K562 (cell line): ENCODE measurements around the gene ESAM.

Source experiments
- CHD2 ChIP-seq: IDR thresholded peaks from 2 replicates; pipeline ENCODE4 v1.6.1; 2011; ENCODE audit warnings: low read depth, low read length
- CSDE1 ChIP-seq, 2 experiments: fragments of 450-650 bp; IDR thresholded peaks; 2 replicates each; pipeline ENCODE4 v1.6.1; 2016; ENCODE audit warnings: mild to moderate bottlenecking in 1 of 2
- CTCF ChIP-seq, 3 experiments: IDR thresholded peaks in 2 of 3; conservative IDR thresholded peaks in 1 of 3; 2 replicates each; pipeline ENCODE4 v1.5.1; 2011 to 2012; ENCODE audit warnings: low read length in 3 of 3, mild to moderate bottlenecking in 3 of 3, control low read depth in 2 of 3, improper control_type of control experiment in 1 of 3, inconsistent platforms in 1 of 3, low read depth in 1 of 3, mixed read lengths in 1 of 3, moderate library complexity in 1 of 3; ENCODE audit not compliant: insufficient read depth in 2 of 3
- DDX20 ChIP-seq: fragments of 450-650 bp; IDR thresholded peaks from 2 replicates; pipeline ENCODE4 v1.6.1; 2016; ENCODE audit warnings: missing genetic modification characterization, low read depth, mild to moderate bottlenecking, missing compliant biosample characterization, moderate library complexity
- EP300 ChIP-seq: IDR thresholded peaks from 2 replicates; pipeline ENCODE4 v1.6.1; 2012; ENCODE audit warnings: low read length, improper control_type of control experiment
- FOXK1 ChIP-seq: sonication (generic); formaldehyde crosslinking; IDR thresholded peaks from 2 replicates; pipeline ENCODE4 v1.8.0; 2022; ENCODE audit warnings: missing genetic modification reagents, mild to moderate bottlenecking, borderline replicate concordance
- GATAD2B ChIP-seq: fragments of 450-650 bp; IDR thresholded peaks from 2 replicates; pipeline ENCODE4 v1.6.1; 2017; ENCODE audit warnings: mild to moderate bottlenecking, borderline replicate concordance
- POLR2A ChIP-seq: fragments of 450-650 bp; conservative IDR thresholded peaks from 2 replicates; pipeline ENCODE4 v1.6.1; 2016
- SETDB1 ChIP-seq: IDR thresholded peaks from one replicate; pipeline ENCODE4 v1.6.1; 2012; ENCODE audit warnings: low read length, control low read depth, inconsistent platforms
- THAP7 ChIP-seq: fragments of 250-450 bp; sonication (Bioruptor Pico); IDR thresholded peaks from 2 replicates; pipeline ENCODE4 v1.5.0; 2021
- ZNF347 ChIP-seq: fragments of 450-650 bp; formaldehyde crosslinking; IDR thresholded peaks from 2 replicates; pipeline ENCODE4 v1.4.0; 2020; ENCODE audit warnings: low read depth, mild to moderate bottlenecking, moderate library complexity

- TF ChIP-seq ZNF347 (CRISPR knock-in tag) (no peak), POLR2A (no peak), CHD2 (no peak), GATAD2B (no peak), CSDE1 (IDR thresholded peaks at IDR 0.05) (no peak), CTCF (IDR thresholded peaks at IDR 0.05 in 2 of 3, conservative IDR thresholded peaks at IDR 0.05 in 1 of 3; ENCODE audit: insufficient read depth in 2 of 3, low read depth in 1 of 3, low read length in 3 of 3) (peak in 1 of 3 experiments; percentile 19; a peak in 2 of 6 replicates), THAP7 (CRISPR knock-in tag) (no peak), DDX20 (no peak), SETDB1 (no peak), FOXK1 (no peak), EP300 (no peak)
Observed at GRCh38 chr11:124746621-124747243, 15.4 kb downstream of the ESAM start.
